ENCODE data around the gene RPLP1. TPM values are rescaled to one million over a fixed set of nuclear protein-coding genes. Genes with fewer than 3 reads are reported as not detected.

Gene RPLP1
- polyA plus RNA-seq, 1 of the 3 experiments (the other 2 are of a cell fraction) = 1,792 TPM

DNA sequence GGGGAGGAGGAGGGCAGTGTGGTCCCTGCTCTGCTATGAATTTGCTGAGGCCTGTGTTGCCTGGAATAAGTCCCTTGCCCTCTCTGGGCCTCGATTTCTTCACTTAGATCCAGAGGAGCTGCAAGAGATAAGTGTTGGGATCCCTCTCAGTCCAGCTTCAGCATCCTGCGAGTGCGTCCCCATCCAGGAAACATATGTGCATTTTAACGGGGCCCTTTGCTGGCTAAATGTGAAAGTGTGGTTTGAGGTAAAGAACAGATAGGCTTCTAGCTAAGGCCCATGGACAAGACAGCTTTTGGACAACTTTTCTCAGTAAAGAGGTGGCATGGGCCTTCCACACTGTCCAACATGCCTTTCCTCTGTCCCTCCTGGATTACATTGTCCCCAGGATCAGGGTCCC is 26.5 kb downstream of the RPLP1 start (continued):
- TF ChIP-seq, protein P1, sequence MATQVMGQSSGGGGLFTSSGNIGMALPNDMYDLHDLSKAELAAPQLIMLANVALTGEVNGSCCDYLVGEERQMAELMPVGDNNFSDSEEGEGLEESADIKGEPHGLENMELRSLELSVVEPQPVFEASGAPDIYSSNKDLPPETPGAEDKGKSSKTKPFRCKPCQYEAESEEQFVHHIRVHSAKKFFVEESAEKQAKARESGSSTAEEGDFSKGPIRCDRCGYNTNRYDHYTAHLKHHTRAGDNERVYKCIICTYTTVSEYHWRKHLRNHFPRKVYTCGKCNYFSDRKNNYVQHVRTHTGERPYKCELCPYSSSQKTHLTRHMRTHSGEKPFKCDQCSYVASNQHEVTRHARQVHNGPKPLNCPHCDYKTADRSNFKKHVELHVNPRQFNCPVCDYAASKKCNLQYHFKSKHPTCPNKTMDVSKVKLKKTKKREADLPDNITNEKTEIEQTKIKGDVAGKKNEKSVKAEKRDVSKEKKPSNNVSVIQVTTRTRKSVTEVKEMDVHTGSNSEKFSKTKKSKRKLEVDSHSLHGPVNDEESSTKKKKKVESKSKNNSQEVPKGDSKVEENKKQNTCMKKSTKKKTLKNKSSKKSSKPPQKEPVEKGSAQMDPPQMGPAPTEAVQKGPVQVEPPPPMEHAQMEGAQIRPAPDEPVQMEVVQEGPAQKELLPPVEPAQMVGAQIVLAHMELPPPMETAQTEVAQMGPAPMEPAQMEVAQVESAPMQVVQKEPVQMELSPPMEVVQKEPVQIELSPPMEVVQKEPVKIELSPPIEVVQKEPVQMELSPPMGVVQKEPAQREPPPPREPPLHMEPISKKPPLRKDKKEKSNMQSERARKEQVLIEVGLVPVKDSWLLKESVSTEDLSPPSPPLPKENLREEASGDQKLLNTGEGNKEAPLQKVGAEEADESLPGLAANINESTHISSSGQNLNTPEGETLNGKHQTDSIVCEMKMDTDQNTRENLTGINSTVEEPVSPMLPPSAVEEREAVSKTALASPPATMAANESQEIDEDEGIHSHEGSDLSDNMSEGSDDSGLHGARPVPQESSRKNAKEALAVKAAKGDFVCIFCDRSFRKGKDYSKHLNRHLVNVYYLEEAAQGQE (IDR thresholded peaks at IDR 0.05; ENCODE audit: low read depth, low read length) = no peak
- no peak for TF ChIP-seq RFX5 (IDR thresholded peaks at IDR 0.05; ENCODE audit: low read length)
- no peak for TF ChIP-seq FOSL2 (IDR thresholded peaks at IDR 0.05; ENCODE audit: borderline replicate concordance, low read depth)
- TF ChIP-seq RXRA (IDR thresholded peaks at IDR 0.05; ENCODE audit: borderline replicate concordance, low read depth) = no peak
- no peak for TF ChIP-seq FOXJ3 (CRISPR knock-in tag; IDR thresholded peaks at IDR 0.05)

DNA sequence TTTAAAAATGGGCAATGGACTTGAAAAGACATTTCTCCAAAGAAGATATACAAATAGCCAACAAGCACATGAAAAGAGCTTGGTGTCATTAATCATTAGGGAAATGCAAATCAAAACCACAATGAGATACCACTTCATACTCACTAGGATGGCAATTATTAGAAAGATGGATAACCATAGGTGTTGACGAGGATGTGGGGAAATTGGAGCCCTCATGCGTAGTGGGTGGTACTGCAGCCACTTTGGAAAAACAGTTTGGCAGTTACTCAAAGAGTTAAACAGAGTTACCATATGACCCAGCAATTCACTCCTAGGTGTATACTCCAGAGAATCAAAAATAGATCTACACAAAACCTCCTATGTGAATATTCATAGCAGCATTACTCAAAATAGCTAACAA is 27.4 kb downstream of the RPLP1 start:
- no peaks in the 10 kb centered on the region for H3K9me2 ChIP-seq
- H2AFZ ChIP-seq (ENCODE audit: low read depth) = no peak overlapping the region
- H3K27me3 ChIP-seq (ENCODE audit: insufficient read depth) = peaks cover 11% of the 10 kb centered on the region; the same call in 1 of the 2 replicates
- no peaks in the 10 kb centered on the region for H4K20me1 ChIP-seq (ENCODE audit: insufficient read depth)
- CTCF ChIA-PET = interaction anchor here (1.0 to 7.0 kb wide), 5 partner anchors 17 to 1334 kb away, joined by 3 to 81 read pairs (median 7); no protein-coding TSS in a partner anchor
- no peaks in the 10 kb centered on the region for H3K9me3 ChIP-seq
- H3K9ac ChIP-seq = no peak overlapping the region
- peaks cover 0 to 26% of the 10 kb centered on the region in 2 experiments; a peak in 2 of 4 replicates for H3K4me1 ChIP-seq (ENCODE audit: control insufficient read depth in 1 of 2, insufficient read depth in 2 of 2, low read depth in 1 of 2, low read length in 1 of 2)
- peaks cover 4% of the 10 kb centered on the region for H3F3A ChIP-seq (replicated peaks; ENCODE audit: insufficient read depth)
- no peak for TF ChIP-seq JUND (IDR thresholded peaks at IDR 0.05)
- TF ChIP-seq RCOR1 (IDR thresholded peaks at IDR 0.05; ENCODE audit: low read length) = no peak
- TF ChIP-seq, protein P2, sequence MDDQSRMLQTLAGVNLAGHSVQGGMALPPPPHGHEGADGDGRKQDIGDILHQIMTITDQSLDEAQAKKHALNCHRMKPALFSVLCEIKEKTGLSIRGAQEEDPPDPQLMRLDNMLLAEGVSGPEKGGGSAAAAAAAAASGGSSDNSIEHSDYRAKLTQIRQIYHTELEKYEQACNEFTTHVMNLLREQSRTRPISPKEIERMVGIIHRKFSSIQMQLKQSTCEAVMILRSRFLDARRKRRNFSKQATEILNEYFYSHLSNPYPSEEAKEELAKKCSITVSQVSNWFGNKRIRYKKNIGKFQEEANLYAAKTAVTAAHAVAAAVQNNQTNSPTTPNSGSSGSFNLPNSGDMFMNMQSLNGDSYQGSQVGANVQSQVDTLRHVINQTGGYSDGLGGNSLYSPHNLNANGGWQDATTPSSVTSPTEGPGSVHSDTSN (IDR thresholded peaks at IDR 0.05) = no peak
- no peak for TF ChIP-seq RFX5 (IDR thresholded peaks at IDR 0.05; ENCODE audit: low read length)
- no peak for TF ChIP-seq CHD2 (IDR thresholded peaks at IDR 0.05; ENCODE audit: low read length, partially characterized antibody)
- TF ChIP-seq MXI1 (IDR thresholded peaks at IDR 0.05; ENCODE audit: low read depth, low read length) = no peak
- TF ChIP-seq GATA2 (CRISPR knock-in tag; IDR thresholded peaks at IDR 0.05) = no peak
- TF ChIP-seq, protein P3, sequence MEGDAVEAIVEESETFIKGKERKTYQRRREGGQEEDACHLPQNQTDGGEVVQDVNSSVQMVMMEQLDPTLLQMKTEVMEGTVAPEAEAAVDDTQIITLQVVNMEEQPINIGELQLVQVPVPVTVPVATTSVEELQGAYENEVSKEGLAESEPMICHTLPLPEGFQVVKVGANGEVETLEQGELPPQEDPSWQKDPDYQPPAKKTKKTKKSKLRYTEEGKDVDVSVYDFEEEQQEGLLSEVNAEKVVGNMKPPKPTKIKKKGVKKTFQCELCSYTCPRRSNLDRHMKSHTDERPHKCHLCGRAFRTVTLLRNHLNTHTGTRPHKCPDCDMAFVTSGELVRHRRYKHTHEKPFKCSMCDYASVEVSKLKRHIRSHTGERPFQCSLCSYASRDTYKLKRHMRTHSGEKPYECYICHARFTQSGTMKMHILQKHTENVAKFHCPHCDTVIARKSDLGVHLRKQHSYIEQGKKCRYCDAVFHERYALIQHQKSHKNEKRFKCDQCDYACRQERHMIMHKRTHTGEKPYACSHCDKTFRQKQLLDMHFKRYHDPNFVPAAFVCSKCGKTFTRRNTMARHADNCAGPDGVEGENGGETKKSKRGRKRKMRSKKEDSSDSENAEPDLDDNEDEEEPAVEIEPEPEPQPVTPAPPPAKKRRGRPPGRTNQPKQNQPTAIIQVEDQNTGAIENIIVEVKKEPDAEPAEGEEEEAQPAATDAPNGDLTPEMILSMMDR (IDR thresholded peaks at IDR 0.05) = no peak
- TF ChIP-seq NFIC (IDR thresholded peaks at IDR 0.05; ENCODE audit: borderline replicate concordance) = no peak
- TF ChIP-seq, protein P4, sequence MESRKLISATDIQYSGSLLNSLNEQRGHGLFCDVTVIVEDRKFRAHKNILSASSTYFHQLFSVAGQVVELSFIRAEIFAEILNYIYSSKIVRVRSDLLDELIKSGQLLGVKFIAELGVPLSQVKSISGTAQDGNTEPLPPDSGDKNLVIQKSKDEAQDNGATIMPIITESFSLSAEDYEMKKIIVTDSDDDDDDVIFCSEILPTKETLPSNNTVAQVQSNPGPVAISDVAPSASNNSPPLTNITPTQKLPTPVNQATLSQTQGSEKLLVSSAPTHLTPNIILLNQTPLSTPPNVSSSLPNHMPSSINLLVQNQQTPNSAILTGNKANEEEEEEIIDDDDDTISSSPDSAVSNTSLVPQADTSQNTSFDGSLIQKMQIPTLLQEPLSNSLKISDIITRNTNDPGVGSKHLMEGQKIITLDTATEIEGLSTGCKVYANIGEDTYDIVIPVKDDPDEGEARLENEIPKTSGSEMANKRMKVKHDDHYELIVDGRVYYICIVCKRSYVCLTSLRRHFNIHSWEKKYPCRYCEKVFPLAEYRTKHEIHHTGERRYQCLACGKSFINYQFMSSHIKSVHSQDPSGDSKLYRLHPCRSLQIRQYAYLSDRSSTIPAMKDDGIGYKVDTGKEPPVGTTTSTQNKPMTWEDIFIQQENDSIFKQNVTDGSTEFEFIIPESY (IDR thresholded peaks at IDR 0.05; ENCODE audit: borderline replicate concordance, low read depth) = no peak
- TF ChIP-seq TEAD4 (IDR thresholded peaks at IDR 0.05; ENCODE audit: borderline replicate concordance, insufficient read depth) = no peak
- H3K36me3 ChIP-seq (replicated peaks in 1 of 2; ENCODE audit: control insufficient read depth in 1 of 2, insufficient read depth in 2 of 2, low read length in 1 of 2) = no peaks in the 10 kb centered on the region
- POLR2A ChIA-PET = no interaction called here
- no peak overlapping the region for H3K4me3 ChIP-seq (ENCODE audit: low read depth in 2 of 2, low read length in 1 of 2)
- no peak for DNase-seq
- no peak overlapping the region for H3K4me2 ChIP-seq
- 79% methylated on average over 2 of the region's 2 CpGs for WGBS (ENCODE audit: low lambda C conversion rate)
- no peak overlapping the region for H3K27ac ChIP-seq (ENCODE audit: low read depth in 2 of 2, low read length in 1 of 2)
- no peaks in the 10 kb centered on the region for H3K79me2 ChIP-seq (ENCODE audit: insufficient read depth)
